HEK293T (cell line): ENCODE results near the gene APBB2.

Experiments used
- CTCF ChIA-PET: fragments of 350-600 bp; formaldehyde crosslinking; extraction: SDS; loops from one replicate; lab custom pipeline; 2021; ENCODE audit warnings: antibody characterized with exemption, inconsistent platforms; lab: Yijun Ruan, JAX
- POLR2A ChIA-PET: fragments of 350-600 bp; formaldehyde crosslinking; extraction: SDS; loops from one replicate; lab custom pipeline; 2020; ENCODE audit warnings: antibody characterized with exemption, inconsistent platforms; lab: Yijun Ruan, JAX
- DNase-seq: peaks from one replicate; pipeline ENCODE4 v3.0.0; 2012; ENCODE audit warnings: mixed read lengths; ENCODE audit errors: extremely low spot score
- ARNT ChIP-seq: fragments of 450-650 bp; IDR thresholded peaks from 2 replicates; pipeline ENCODE4 v1.6.1; 2017; ENCODE audit warnings: mild to moderate bottlenecking
- BHLHE40 ChIP-seq: fragments of 450-650 bp; IDR thresholded peaks from 2 replicates; pipeline ENCODE4 v1.6.1; 2016; ENCODE audit warnings: mild to moderate bottlenecking, moderate library complexity, borderline replicate concordance
- CTBP1 ChIP-seq: fragments of 450-650 bp; IDR thresholded peaks from 2 replicates; pipeline ENCODE4 v1.6.1; 2016; ENCODE audit warnings: borderline replicate concordance
- ELF4 ChIP-seq: fragments of 450-650 bp; IDR thresholded peaks from 2 replicates; pipeline ENCODE4 v1.6.1; 2017; ENCODE audit warnings: antibody characterized with exemption
- FOXA1 ChIP-seq: fragments of 450-650 bp; IDR thresholded peaks from 2 replicates; pipeline ENCODE4 v1.6.1; 2016; ENCODE audit warnings: mild to moderate bottlenecking
- FOXK2 ChIP-seq: fragments of 450-650 bp; IDR thresholded peaks from 2 replicates; pipeline ENCODE4 v1.6.1; 2016; ENCODE audit warnings: mild to moderate bottlenecking
- FOXM1 ChIP-seq: fragments of 450-650 bp; IDR thresholded peaks from 2 replicates; pipeline ENCODE4 v1.6.1; 2017; ENCODE audit warnings: mild to moderate bottlenecking, borderline replicate concordance
- HDGF ChIP-seq: fragments of 450-650 bp; IDR thresholded peaks from 2 replicates; pipeline ENCODE4 v1.6.1; 2017; ENCODE audit warnings: antibody characterized with exemption, borderline replicate concordance
- L3MBTL2 ChIP-seq: fragments of 450-650 bp; conservative IDR thresholded peaks from 2 replicates; pipeline ENCODE4 v1.6.1; 2016; ENCODE audit warnings: mild to moderate bottlenecking
- LEF1 ChIP-seq: fragments of 450-650 bp; IDR thresholded peaks from 2 replicates; pipeline ENCODE4 v1.6.1; 2017; ENCODE audit warnings: mild to moderate bottlenecking, borderline replicate concordance
- NFRKB ChIP-seq: fragments of 450-650 bp; IDR thresholded peaks from 2 replicates; pipeline ENCODE4 v1.6.1; 2016; ENCODE audit warnings: mild to moderate bottlenecking, moderate library complexity
- PKNOX1 ChIP-seq: fragments of 450-650 bp; IDR thresholded peaks from 2 replicates; pipeline ENCODE4 v1.6.1; 2016
- SP1 ChIP-seq: fragments of 450-650 bp; IDR thresholded peaks from 2 replicates; pipeline ENCODE4 v1.6.1; 2017
- SUZ12 ChIP-seq: fragments of 450-650 bp; IDR thresholded peaks from 2 replicates; pipeline ENCODE4 v1.6.1; 2016; ENCODE audit warnings: mild to moderate bottlenecking
- TARDBP ChIP-seq: fragments of 450-650 bp; IDR thresholded peaks from 2 replicates; pipeline ENCODE4 v1.6.1; 2016
- ZNF384 ChIP-seq: fragments of 450-650 bp; IDR thresholded peaks from 2 replicates; pipeline ENCODE4 v1.6.1; 2016

Gene APBB2

GRCh38 chr4:40971338-40971737, 243.0 kb downstream of the APBB2 start:
- ChIA-PET POLR2A (no interaction called here), CTCF (no interaction called here)
- TF ChIP-seq TARDBP: no peak
- TF ChIP-seq BHLHE40: no peak
- TF ChIP-seq ZNF384: no peak
- no peak for TF ChIP-seq ELF4
- TF ChIP-seq HDGF: no peak
- TF ChIP-seq PKNOX1: no peak
- no peak for TF ChIP-seq FOXA1
- no peak for TF ChIP-seq FOXK2
- TF ChIP-seq ARNT: no peak
- TF ChIP-seq LEF1: no peak
- no peak for TF ChIP-seq SUZ12
- TF ChIP-seq CTBP1: no peak
- no peak for TF ChIP-seq SP1
- TF ChIP-seq FOXM1: no peak
- TF ChIP-seq NFRKB: no peak
- TF ChIP-seq L3MBTL2: no peak
- DNase-seq: no peak

DNA sequence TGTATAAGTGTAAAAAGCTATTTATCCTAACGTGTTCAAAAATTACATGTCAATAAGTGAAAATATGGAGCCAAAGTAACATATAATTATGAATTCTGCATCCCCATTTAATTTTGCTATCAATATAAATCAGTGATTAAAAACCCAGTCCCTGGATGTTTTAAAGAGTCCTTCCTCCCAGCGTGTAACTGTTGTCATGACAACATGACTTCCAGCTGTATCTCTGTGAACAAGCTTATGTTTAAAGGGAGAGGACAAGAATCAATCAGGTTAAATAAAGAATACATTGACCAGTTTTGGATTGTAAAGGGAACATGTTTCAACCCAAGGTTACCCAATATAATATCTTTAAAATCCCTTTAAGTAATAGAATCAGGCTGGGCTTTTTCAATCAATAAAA, 244.8 kb downstream of the APBB2 start:
- TF ChIP-seq FOXM1: no peak
- no peak for TF ChIP-seq PKNOX1
- no peak for TF ChIP-seq L3MBTL2
- no peak for TF ChIP-seq NFRKB
- no peak for TF ChIP-seq ARNT
- TF ChIP-seq CTBP1: no peak
- TF ChIP-seq TARDBP: no peak
- TF ChIP-seq ELF4: no peak
- no peak for TF ChIP-seq BHLHE40
- no peak for TF ChIP-seq SUZ12
- TF ChIP-seq LEF1: no peak
- TF ChIP-seq ZNF384: no peak
- TF ChIP-seq FOXA1: no peak
- TF ChIP-seq FOXK2: no peak
- TF ChIP-seq HDGF: no peak
- no peak for TF ChIP-seq SP1
- ChIA-PET CTCF (interaction anchor here (0.8 kb wide), 1 partner anchor 164 kb away, joined by 3 read pairs; no protein-coding TSS in a partner anchor), POLR2A (no interaction called here)
- DNase-seq: no peak

- ChIA-PET CTCF (interaction anchor here (0.8 kb wide), 1 partner anchor 9 kb away, joined by 4 read pairs; no protein-coding TSS in a partner anchor), POLR2A (no interaction called here)
- DNase-seq: no peak
- TF ChIP-seq L3MBTL2 (no peak), PKNOX1 (no peak), BHLHE40 (no peak), HDGF (no peak), LEF1 (no peak), SP1 (no peak), NFRKB (no peak), FOXM1 (no peak), ELF4 (no peak)
These were observed 246.8 kb downstream of the APBB2 start for GRCh38 chr4:40967550-40967949.

DNA sequence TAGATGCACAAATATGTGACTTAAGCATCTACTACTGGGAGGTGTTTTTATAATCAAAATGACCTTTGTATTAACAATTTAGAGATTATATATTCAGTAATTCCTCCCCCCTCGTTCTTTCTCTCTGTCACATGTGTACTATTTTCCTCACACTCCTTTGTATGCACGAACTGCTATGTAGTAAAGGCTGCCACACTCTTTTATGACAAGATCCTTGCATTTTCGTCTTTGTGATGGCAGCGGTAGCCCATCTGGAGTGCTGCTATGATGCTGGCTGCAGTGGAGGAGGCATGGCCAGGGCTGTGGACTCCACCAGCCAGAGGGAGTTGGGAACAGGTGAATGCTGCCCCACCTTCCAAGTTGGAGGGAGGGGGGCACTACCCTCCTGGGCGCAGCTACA, 248.3 kb downstream of the APBB2 start:
- POLR2A ChIA-PET: no interaction called here

DNA sequence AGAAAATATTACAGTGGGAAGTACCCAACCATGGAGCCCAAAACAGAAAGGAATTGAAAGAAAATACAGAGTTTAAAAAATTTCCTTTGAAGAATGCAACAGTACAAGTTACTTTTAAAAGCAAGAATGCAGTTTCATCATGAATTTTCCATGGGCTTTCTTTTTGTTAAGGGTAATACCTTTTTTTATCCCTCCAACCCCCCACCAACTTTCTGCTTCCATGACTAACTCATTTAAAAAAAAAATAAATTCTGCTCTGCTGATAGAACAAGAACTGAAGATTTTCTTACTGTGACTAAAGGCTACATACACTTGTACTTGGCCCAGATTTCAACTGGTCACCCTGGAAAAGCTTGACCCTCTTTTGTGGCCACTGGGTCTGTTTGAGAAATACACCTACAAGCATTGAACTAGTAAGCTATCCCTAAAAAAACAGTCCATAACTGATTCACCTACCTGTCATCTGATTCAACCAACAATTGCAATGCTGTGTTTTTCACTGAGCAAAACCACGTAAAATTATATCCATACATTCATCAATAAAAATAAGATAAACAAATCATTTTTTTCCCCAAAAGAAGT, 250.4 kb downstream of the APBB2 start:
- CTCF ChIA-PET: no interaction called here

More for the DNA sequence above, 248.3 kb downstream of the APBB2 start:
- CTCF ChIA-PET: no interaction called here
- no peak for DNase-seq
- TF ChIP-seq TARDBP (no peak), LEF1 (no peak), ARNT (no peak), L3MBTL2 (no peak), ELF4 (no peak), FOXA1 (no peak), FOXK2 (no peak), ZNF384 (no peak), SUZ12 (no peak), BHLHE40 (no peak), NFRKB (no peak), HDGF (no peak)

More for the DNA sequence above, 250.4 kb downstream of the APBB2 start:
- POLR2A ChIA-PET: no interaction called here
- TF ChIP-seq L3MBTL2: no peak
- no peak for TF ChIP-seq TARDBP
- no peak for TF ChIP-seq NFRKB
- TF ChIP-seq FOXA1: no peak
- no peak for TF ChIP-seq BHLHE40
- TF ChIP-seq ZNF384: no peak
- TF ChIP-seq FOXM1: no peak
- TF ChIP-seq ELF4: no peak
- TF ChIP-seq SP1: no peak
- no peak for TF ChIP-seq SUZ12
- no peak for TF ChIP-seq LEF1
- no peak for TF ChIP-seq PKNOX1
- no peak for TF ChIP-seq HDGF
- TF ChIP-seq FOXK2: no peak
- no peak for DNase-seq
